Kidney capillary endothelial cell (primary cell): Measurements from ENCODE around the gene OR52I2.
A peak's percentile ranks its signal among the peaks of the same experiment; 100 is the strongest.

Source experiments
- DNase-seq: peaks from one replicate; pipeline ENCODE4 v3.0.0-alpha.2; 2018; ENCODE audit warnings: low spot score

The OR52I2 gene

GRCh38 chr11:4581443-4581842 is at the start of gene OR52I2:
Gene OR52I2, plus strand, starts transcription at chr11:4581743.
- DNase-seq: no peak

GRCh38 chr11:4539603-4540219 is 41.8 kb upstream of the OR52I2 start:
- peak; percentile 38 for DNase-seq

- DNase-seq: no peak
These were observed 40.5 kb upstream of the OR52I2 start for GRCh38 chr11:4541071-4541470.

- DNase-seq: no peak
These were observed 38.0 kb upstream of the OR52I2 start for GRCh38 chr11:4543561-4543960.

- DNase-seq: no peak
These were observed 36.7 kb upstream of the OR52I2 start, which contains the start of gene OR52M1 for GRCh38 chr11:4544891-4545290. Gene OR52M1, plus strand, starts transcription at chr11:4545191. Its CDS starts 0 bp downstream, at chr11:4545191.

- no peak for DNase-seq
These were observed 34.7 kb upstream of the OR52I2 start for GRCh38 chr11:4546878-4547277.

GRCh38 chr11:4547416-4547815 is 34.1 kb upstream of the OR52I2 start:
- DNase-seq: no peak

GRCh38 chr11:4551346-4551979 is 30.1 kb upstream of the OR52I2 start:
- no peak for DNase-seq

GRCh38 chr11:4559527-4560440 is 21.8 kb upstream of the OR52I2 start:
- DNase-seq: no peak

- no peak for DNase-seq
These were observed 21.1 kb upstream of the OR52I2 start for GRCh38 chr11:4560467-4560866.

- no peak for DNase-seq
These were observed 16.2 kb upstream of the OR52I2 start for GRCh38 chr11:4565371-4565770.

GRCh38 chr11:4569075-4569474 is 12.5 kb upstream of the OR52I2 start:
- no peak for DNase-seq

- no peak for DNase-seq
These were observed 4.7 kb upstream of the OR52I2 start for GRCh38 chr11:4576880-4577279.

- no peak for DNase-seq
These were observed 3.8 kb upstream of the OR52I2 start for GRCh38 chr11:4577761-4578160.

- DNase-seq: no peak
These were observed 2.9 kb upstream of the OR52I2 start for GRCh38 chr11:4578624-4579023.

GRCh38 chr11:4580124-4580523 is 1.4 kb upstream of the OR52I2 start:
- no peak for DNase-seq

- DNase-seq: no peak
These were observed 7.5 kb downstream of the OR52I2 start for GRCh38 chr11:4589017-4589416.

- no peak for DNase-seq
These were observed 12.2 kb downstream of the OR52I2 start, which contains the start of gene OR52I1 for GRCh38 chr11:4593739-4594138. Gene OR52I1, plus strand, starts transcription at chr11:4594039. Its CDS starts 0 bp downstream, at chr11:4594039.

GRCh38 chr11:4605057-4605456 is 23.5 kb downstream of the OR52I2 start:
- no peak for DNase-seq

- DNase-seq: no peak
These were observed 24.9 kb downstream of the OR52I2 start for GRCh38 chr11:4606231-4607015.

- DNase-seq: no peak
These were observed 25.6 kb downstream of the OR52I2 start for GRCh38 chr11:4607096-4607495.
